H9 (cell line): ENCODE results near the gene FXYD6. TPM values are rescaled to one million over a fixed set of nuclear protein-coding genes. Genes with fewer than 3 reads are reported as not detected.

Experiments
- DNase-seq: peaks from one replicate; pipeline ENCODE4 v3.0.0-alpha.2; 2017
- H2AFZ ChIP-seq: one replicate; pipeline ENCODE4 v1.6.1; 2013; ENCODE audit warnings: mild to moderate bottlenecking, low read length, control low read depth, moderate library complexity
- H2AK5ac ChIP-seq: 2 replicates; pipeline ENCODE4 v1.6.1; 2013; ENCODE audit warnings: low read length, control low read depth, mixed read lengths; ENCODE audit not compliant: insufficient read length
- H2BK120ac ChIP-seq: one replicate; pipeline ENCODE4 v1.6.1; 2013; ENCODE audit warnings: low read depth, mild to moderate bottlenecking, low read length, control low read depth, inconsistent platforms; ENCODE audit not compliant: poor library complexity, severe bottlenecking
- H2BK12ac ChIP-seq: 2 replicates; pipeline ENCODE4 v1.6.1; 2013; ENCODE audit warnings: low read length, control low read depth, mixed read lengths, low read depth; ENCODE audit not compliant: insufficient read length
- H2BK15ac ChIP-seq: 2 replicates; pipeline ENCODE4 v1.6.1; 2013; ENCODE audit warnings: low read depth, low read length, control low read depth
- H2BK20ac ChIP-seq: one replicate; pipeline ENCODE4 v1.6.1; 2013; ENCODE audit warnings: low read depth, mild to moderate bottlenecking, low read length, control low read depth, inconsistent platforms; ENCODE audit not compliant: poor library complexity, severe bottlenecking
- H2BK5ac ChIP-seq: 2 replicates; pipeline ENCODE4 v1.6.1; 2013; ENCODE audit warnings: low read length, control low read depth, mixed read lengths; ENCODE audit not compliant: insufficient read length
- H3K14ac ChIP-seq: 2 replicates; pipeline ENCODE4 v1.6.1; 2013; ENCODE audit warnings: low read length, control low read depth; ENCODE audit not compliant: insufficient read depth
- H3K18ac ChIP-seq: 2 replicates; pipeline ENCODE4 v1.6.1; 2013; ENCODE audit warnings: low read depth, mild to moderate bottlenecking, mixed read lengths, low read length, control low read depth; ENCODE audit not compliant: insufficient read length
- H3K23ac ChIP-seq: 2 replicates; pipeline ENCODE4 v1.6.1; 2013; ENCODE audit warnings: low read length, control low read depth, mixed read lengths, low read depth; ENCODE audit not compliant: insufficient read length
- H3K23me2 ChIP-seq: 2 replicates; pipeline ENCODE4 v1.6.1; 2013; ENCODE audit warnings: low read depth, mild to moderate bottlenecking, mixed read lengths, low read length, control low read depth; ENCODE audit not compliant: insufficient read length, poor library complexity, severe bottlenecking
- H3K27ac ChIP-seq: 2 replicates; pipeline ENCODE4 v1.5.1; 2013; ENCODE audit warnings: low read length, control low read depth, mixed read lengths, low read depth; ENCODE audit not compliant: insufficient read length
- H3K27me3 ChIP-seq: 2 replicates; pipeline ENCODE4 v1.6.1; 2013; ENCODE audit warnings: low read length, control low read depth, inconsistent platforms; ENCODE audit not compliant: insufficient read depth
- H3K4ac ChIP-seq: 2 replicates; pipeline ENCODE4 v1.6.1; 2013; ENCODE audit warnings: low read depth, mild to moderate bottlenecking, control low read depth, inconsistent platforms, low read length, moderate library complexity
- H3K4me1 ChIP-seq: 2 replicates; pipeline ENCODE4 v1.6.1; 2013; ENCODE audit warnings: low read length, control low read depth, inconsistent platforms; ENCODE audit not compliant: insufficient read depth
- H3K4me2 ChIP-seq: 2 replicates; pipeline ENCODE4 v1.6.1; 2013; ENCODE audit warnings: low read length, control low read depth, mixed read lengths; ENCODE audit not compliant: insufficient read length, insufficient read depth
- H3K56ac ChIP-seq: 2 replicates; pipeline ENCODE4 v1.6.1; 2013; ENCODE audit warnings: low read depth, mild to moderate bottlenecking, mixed read lengths, low read length, control low read depth; ENCODE audit not compliant: insufficient read length
- H3K79me1 ChIP-seq: 2 replicates; pipeline ENCODE4 v1.6.1; 2013; ENCODE audit warnings: low read depth, mild to moderate bottlenecking, moderate library complexity, low read length, control low read depth, inconsistent platforms; ENCODE audit not compliant: insufficient read depth, poor library complexity, severe bottlenecking
- H3K79me2 ChIP-seq: 2 replicates; pipeline ENCODE4 v1.6.1; 2013; ENCODE audit warnings: low read length, control low read depth, inconsistent platforms; ENCODE audit not compliant: insufficient read depth
- H3K9ac ChIP-seq: 2 replicates; pipeline ENCODE4 v1.6.1; 2013; ENCODE audit warnings: low read length, control low read depth, mixed read lengths; ENCODE audit not compliant: insufficient read length; ENCODE audit errors: extremely low read depth
- H3K9me3 ChIP-seq: one replicate; pipeline ENCODE4 v1.6.1; 2013; ENCODE audit warnings: low read depth, low read length, inconsistent platforms; ENCODE audit not compliant: control insufficient read depth
- H3T11ph ChIP-seq: one replicate; pipeline ENCODE4 v1.6.1; 2013; ENCODE audit warnings: mild to moderate bottlenecking, low read length, control low read depth, inconsistent platforms
- H4K20me1 ChIP-seq: one replicate; pipeline ENCODE4 v1.6.1; 2013; ENCODE audit not compliant: control insufficient read depth, insufficient read length, insufficient read depth
- H4K5ac ChIP-seq: 2 replicates; pipeline ENCODE4 v1.6.1; 2013; ENCODE audit warnings: low read depth, mild to moderate bottlenecking, mixed read lengths, low read length, control low read depth; ENCODE audit not compliant: insufficient read length
- H4K8ac ChIP-seq: replicated peaks from 2 replicates; pipeline ENCODE4 v1.6.1; 2013; ENCODE audit warnings: low read length, control low read depth, mixed read lengths, low read depth; ENCODE audit not compliant: insufficient read length
- H4K91ac ChIP-seq: 2 replicates; pipeline ENCODE4 v1.6.1; 2013; ENCODE audit warnings: low read depth, mild to moderate bottlenecking, moderate library complexity, mixed read lengths, low read length, control low read depth; ENCODE audit not compliant: insufficient read length
- H3K27ac Mint-ChIP-seq, 3 experiments: 2 replicates in 2 of 3; 3 replicates in 1 of 3; pipeline ENCODE4 v1.8.0; 2020 to 2021; ENCODE audit warnings: mixed read lengths in 3 of 3, mild to moderate bottlenecking in 1 of 3, moderate library complexity in 1 of 3
- H3K27me3 Mint-ChIP-seq: 2 replicates; pipeline ENCODE4 v1.8.0; 2021; ENCODE audit warnings: low read depth, mild to moderate bottlenecking, moderate library complexity, mixed read lengths
- H3K36me3 Mint-ChIP-seq, 3 experiments: 2 replicates in 2 of 3; 3 replicates in 1 of 3; pipeline ENCODE4 v1.8.0; 2020 to 2021; ENCODE audit warnings: low read depth in 3 of 3, mixed read lengths in 3 of 3; ENCODE audit not compliant: insufficient read depth in 1 of 3
- H3K4me1 Mint-ChIP-seq, 2 experiments: 2 replicates each; pipeline ENCODE4 v1.8.0; 2020; ENCODE audit warnings: mixed read lengths in 2 of 2
- H3K4me3 Mint-ChIP-seq, 2 experiments: 2 replicates in 1 of 2; 3 replicates in 1 of 2; pipeline ENCODE4 v1.8.0; 2020 to 2021; ENCODE audit warnings: mild to moderate bottlenecking in 2 of 2, mixed read lengths in 2 of 2, moderate library complexity in 1 of 2
- H3K9me3 Mint-ChIP-seq, 2 experiments: 2 replicates in 1 of 2; 3 replicates in 1 of 2; pipeline ENCODE4 v1.8.0; 2020; ENCODE audit warnings: mild to moderate bottlenecking in 2 of 2, mixed read lengths in 2 of 2, moderate library complexity in 1 of 2
- CTCF ChIP-seq: fragments of 200-600 bp; sonication (generic); conservative IDR thresholded peaks from 3 replicates; pipeline ENCODE4 v1.8.0; 2021; ENCODE audit warnings: antibody characterized with exemption, mild to moderate bottlenecking
- WGBS: extraction: QIAGEN DNeasy Blood & Tissue Kit; methylation state at CpG from one replicate; pipeline ENCODE4 v1.1.7; 2013; ENCODE audit warnings: missing lambda C conversion rate, low lambda C conversion rate, mixed read lengths; ENCODE audit not compliant: insufficient read length; ENCODE audit errors: extremely low coverage; 5-methylcytosine and 5-hydroxymethylcytosine counted together
- total RNA-seq: library from RNA; stranded (reverse); gene quantifications from 2 replicates; pipeline ENCODE4 v1.2.1, GENCODE V29; 2021

FXYD6 gene
- total RNA-seq, 1 experiment from 2014 or later, result 18.3 TPM

DNA sequence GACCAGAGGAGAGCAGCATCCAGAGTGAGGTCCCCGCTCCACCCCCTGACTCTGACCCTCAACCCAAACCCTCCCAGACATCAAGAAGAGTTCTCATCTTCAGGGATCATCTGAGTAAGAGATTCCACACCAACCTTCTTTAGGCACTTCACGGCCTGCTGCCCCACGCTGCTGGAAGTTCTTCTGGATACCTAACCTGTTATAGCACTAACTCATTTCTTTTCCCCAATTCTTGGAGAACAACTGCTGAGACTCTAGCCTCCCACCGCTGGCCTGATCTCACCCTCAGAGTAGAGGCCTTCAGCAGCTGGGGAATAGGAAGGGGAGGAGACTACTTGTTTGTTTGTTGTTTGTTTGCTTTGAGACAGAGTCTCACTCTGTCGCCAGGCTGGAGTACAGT lies 45.4 kb upstream of the FXYD6 start:
- Histone ChIP-seq H3K4me1 (no peaks in the 10 kb centered on the region), H3K23ac (no peak overlapping the region), H2BK15ac (no peak overlapping the region), H4K8ac (no peak overlapping the region), H3T11ph (no peak overlapping the region), H2AK5ac (no peak overlapping the region), H3K9me3 (no peaks in the 10 kb centered on the region), H2BK5ac (no peak overlapping the region), H3K9ac (no peak overlapping the region), H4K5ac (no peak overlapping the region), H2BK20ac (no peak overlapping the region), H3K79me1 (no peaks in the 10 kb centered on the region), H3K4me2 (no peak overlapping the region), H2BK120ac (no peak overlapping the region), H4K20me1 (no peaks in the 10 kb centered on the region), H3K18ac (no peak overlapping the region), H4K91ac (no peak overlapping the region), H3K27ac (no peak overlapping the region), H3K23me2 (no peaks in the 10 kb centered on the region), H3K27me3 (no peaks in the 10 kb centered on the region), H3K14ac (no peak overlapping the region), H3K4ac (no peak overlapping the region), H2BK12ac (no peak overlapping the region), H2AFZ (no peak overlapping the region), H3K79me2 (no peaks in the 10 kb centered on the region), H3K56ac (no peak overlapping the region)
- no CpG with 5 or more reads among the region's 5 CpGs for WGBS
- H3K27me3 Mint-ChIP-seq, result peaks cover 6% of the 10 kb centered on the region
- no peaks in the 10 kb centered on the region for H3K36me3 Mint-ChIP-seq
- no peak for TF ChIP-seq CTCF
- no peaks in the 10 kb centered on the region for H3K9me3 Mint-ChIP-seq
- no peak overlapping the region; a peak in 1 of 7 replicates for H3K27ac Mint-ChIP-seq
- no peak overlapping the region; a peak in 1 of 5 replicates for H3K4me3 Mint-ChIP-seq
- H3K4me1 Mint-ChIP-seq, result no peaks in the 10 kb centered on the region
- no peak for DNase-seq
